ENCODE results near the gene LHFPL6. TPM values are rescaled to one million over a fixed set of nuclear protein-coding genes. Genes with fewer than 3 reads are reported as not detected.

The LHFPL6 gene
- total and polyA plus RNA-seq, 9 of the 15 experiments (the other 6 are each of a cell fraction or from before 2014, with no cell fraction given) = 0.18 TPM; not detected in 8

- TF ChIP-seq MAFF (IDR thresholded peaks at IDR 0.05; ENCODE audit: low read length) = no peak
- no peak for TF ChIP-seq ZNF507 (tag; conservative IDR thresholded peaks at IDR 0.05)
Observed at GRCh38 chr13:39557285-39557955, 45.6 kb downstream of the LHFPL6 start (continued).

- Histone ChIP-seq H3K9me3 (replicated peaks; ENCODE audit: control insufficient read depth, insufficient read depth, low read depth, low read length) (no peaks in the 10 kb centered on the region), H3K4me3 (no peak overlapping the region), H3K4me1 (replicated peaks in 1 of 2; ENCODE audit: control insufficient read depth in 2 of 2, insufficient read depth in 2 of 2, low read length in 2 of 2) (no peaks in the 10 kb centered on the region), H3K36me3 (ENCODE audit: control insufficient read depth, insufficient read depth, low read length) (no peaks in the 10 kb centered on the region), H3K9me1 (ENCODE audit: control insufficient read depth, insufficient read depth, low read length) (no peaks in the 10 kb centered on the region), H3K79me2 (ENCODE audit: control insufficient read depth, insufficient read depth, low read length) (no peaks in the 10 kb centered on the region), H3K27ac (ENCODE audit: extremely low read depth, low read depth, low read length) (no peak overlapping the region), H3K27me3 (ENCODE audit: control insufficient read depth in 2 of 2, insufficient read depth in 2 of 2, low read length in 2 of 2) (no peaks in the 10 kb centered on the region), H3K9ac (ENCODE audit: insufficient read depth in 1 of 2, low read depth in 2 of 2, low read length in 2 of 2) (no peak overlapping the region), H3K4me2 (ENCODE audit: insufficient read depth, low read length) (no peak overlapping the region), H2AFZ (ENCODE audit: low read depth, low read length) (no peak overlapping the region), H4K20me1 (replicated peaks; ENCODE audit: control insufficient read depth, insufficient read depth, low read length) (no peaks in the 10 kb centered on the region)
- POLR2A ChIA-PET = no interaction called here
- 0% methylated on average over 1 of the region's 1 CpG for WGBS (ENCODE audit: insufficient coverage, low coverage, missing lambda C conversion rate)
- TF ChIP-seq SNAPC5 (CRISPR knock-in tag; IDR thresholded peaks at IDR 0.05) (no peak), E2F3 (CRISPR knock-in tag; IDR thresholded peaks at IDR 0.05) (no peak), ZNF12 (CRISPR knock-in tag; IDR thresholded peaks at IDR 0.05) (no peak), TCFL5 (CRISPR knock-in tag; conservative IDR thresholded peaks at IDR 0.05) (no peak), CTCF (IDR thresholded peaks at IDR 0.05 in 2 of 3, conservative IDR thresholded peaks at IDR 0.05 in 1 of 3; ENCODE audit: insufficient read depth in 2 of 3, low read depth in 1 of 3, low read length in 3 of 3) (no peak), TBP (optimal IDR thresholded peaks at IDR 0.05; ENCODE audit: low read depth, low read length) (no peak)
- BruUV-seq (replicated peaks) = no TSS peak
- in situ Hi-C loops (cut with MboI) = no loop called here
- DNase-seq (ENCODE audit: extremely low read depth in 1 of 4, low spot score in 3 of 4) = no peak
- FAIRE-seq = no peak
- CTCF ChIA-PET (ENCODE audit: low intra/inter-chr PET ratio) = no interaction called here
- ATAC-seq = no peak
- intact Hi-C loops (cut with micrococcal nuclease) = no loop called here
Observed at GRCh38 chr13:39556866-39557265, 46.1 kb downstream of the LHFPL6 start.
